NCI-H2029 (cell line): ENCODE results near the gene CGB8.

Experiments used
- DNase-seq: peaks from one replicate; lab custom pipeline; 2025; lab: John Stamatoyannopoulos, UW

The CGB8 gene

GRCh38 chr19:49006905-49007304 lies 42.0 kb downstream of the CGB8 start:
- DNase-seq: no peak

- DNase-seq: no peak
Observed at GRCh38 chr19:49004964-49005614, 43.8 kb downstream of the CGB8 start.

- no peak for DNase-seq
Observed at GRCh38 chr19:49004133-49004532, 44.8 kb downstream of the CGB8 start.

- no peak for DNase-seq
Observed at GRCh38 chr19:48999481-49000325, 49.2 kb downstream of the CGB8 start.

- DNase-seq: no peak
Observed at GRCh38 chr19:48997972-48998371, 50.9 kb downstream of the CGB8 start.
